Measurements from ENCODE around the gene ZP1. TPM values are rescaled to one million over a fixed set of nuclear protein-coding genes. Genes with fewer than 3 reads are reported as not detected.
A peak's percentile ranks its signal among the peaks of the same experiment; 100 is the strongest.

ZP1 gene
- polyA plus RNA-seq, 1 donor: 0.07 TPM

DNA sequence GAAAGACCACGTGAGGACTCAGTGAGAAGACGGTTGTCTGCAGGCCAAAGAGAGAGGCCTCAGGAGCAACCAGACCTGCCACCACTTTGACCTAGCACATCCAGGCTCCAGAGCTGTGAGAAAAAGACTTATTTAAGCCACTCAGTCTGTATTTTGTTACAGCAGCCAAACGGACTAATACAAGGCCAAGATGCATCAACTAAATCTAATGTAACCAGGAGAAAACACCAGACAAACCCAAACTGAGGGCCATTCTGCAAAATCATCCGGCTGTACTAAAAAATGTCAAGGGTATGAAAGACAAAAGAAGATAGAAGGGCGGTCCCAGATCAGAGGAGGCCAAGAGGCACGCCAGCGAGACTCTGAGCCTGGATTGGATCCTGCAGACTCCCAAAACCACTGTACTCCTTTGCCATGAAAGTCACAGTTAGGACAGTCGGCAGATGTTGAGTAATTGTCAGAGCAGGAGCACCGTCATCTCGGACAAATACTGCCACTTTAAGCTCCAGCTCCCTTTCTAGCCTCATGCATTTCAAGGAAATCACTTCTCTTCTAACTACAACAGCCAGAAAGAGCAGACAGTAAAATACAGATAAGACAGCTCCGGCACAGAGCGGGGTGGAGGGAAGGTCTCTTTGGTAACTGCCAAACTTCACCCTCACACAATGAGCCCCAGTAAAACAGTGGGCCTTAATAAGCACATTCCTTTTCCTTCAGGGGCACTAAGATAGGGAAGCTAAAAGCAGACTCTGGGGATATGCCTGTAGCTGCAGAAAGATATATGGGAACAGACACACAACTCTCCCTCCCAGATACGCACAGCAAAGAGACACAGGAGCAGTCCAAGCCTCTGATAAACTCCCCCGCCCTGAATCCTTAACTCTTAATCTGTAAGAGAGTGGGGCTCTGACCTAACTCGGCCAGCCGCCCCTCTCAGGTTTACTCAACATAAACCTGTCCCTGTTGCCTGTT, 3.5 kb upstream of the ZP1 start:
- Histone ChIP-seq H3K27me3 (ENCODE audit: control insufficient read depth, insufficient read depth, low read length) (no peaks in the 10 kb centered on the region), H3K9me3 (ENCODE audit: control insufficient read depth, low read depth, low read length) (no peaks in the 10 kb centered on the region), H3K36me3 (ENCODE audit: control insufficient read depth, insufficient read depth, low read length) (no peaks in the 10 kb centered on the region), H3K27ac (ENCODE audit: low read length) (no peak overlapping the region), H3K4me1 (ENCODE audit: control insufficient read depth, insufficient read depth, low read length) (no peaks in the 10 kb centered on the region), H3K4me3 (ENCODE audit: low read length) (no peak overlapping the region)
- no peak for DNase-seq
- 100% methylated on average over 1 of the region's 16 CpGs for WGBS (ENCODE audit: insufficient coverage, low lambda C conversion rate)

DNA sequence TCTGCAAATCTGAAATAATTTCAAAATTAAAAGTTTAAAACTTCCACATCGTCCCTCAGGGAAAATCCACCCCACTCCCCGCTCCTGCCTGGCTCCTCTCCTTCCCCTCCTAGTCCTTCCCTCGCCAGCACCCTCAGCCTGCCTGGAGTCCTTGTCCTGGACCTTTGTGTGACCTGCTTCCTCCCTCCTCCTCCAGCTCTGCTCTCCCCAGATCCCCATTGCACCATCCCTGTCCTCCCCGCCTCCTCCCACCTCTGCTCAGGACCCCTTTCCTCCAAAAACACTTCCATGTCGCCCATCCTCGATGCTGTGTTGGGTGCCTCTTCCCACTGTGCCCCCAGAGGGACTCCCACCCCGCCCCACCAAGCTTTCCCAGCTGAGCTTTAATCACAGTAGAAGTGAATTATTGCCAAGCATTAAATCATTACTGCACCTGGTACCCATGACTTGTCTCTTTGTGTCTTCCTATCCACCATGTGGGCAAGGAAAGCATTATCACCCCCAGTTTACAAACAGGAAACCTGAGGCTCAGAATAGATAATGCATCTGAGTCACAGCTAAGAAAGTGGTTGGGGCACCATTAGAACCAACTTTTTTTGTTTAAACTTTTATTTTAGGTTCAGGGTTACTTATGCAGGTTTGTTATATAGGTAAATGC, 2.4 kb upstream of the ZP1 start:
- H3K4me3 ChIP-seq (ENCODE audit: low read length): no peak overlapping the region
- WGBS (ENCODE audit: insufficient coverage, low lambda C conversion rate): 83% methylated on average over 2 of the region's 7 CpGs
- H3K4me1 ChIP-seq (ENCODE audit: control insufficient read depth, insufficient read depth, low read length): no peaks in the 10 kb centered on the region
- H3K36me3 ChIP-seq (ENCODE audit: control insufficient read depth, insufficient read depth, low read length): no peaks in the 10 kb centered on the region
- H3K27me3 ChIP-seq (ENCODE audit: control insufficient read depth, insufficient read depth, low read length): no peaks in the 10 kb centered on the region
- no peak overlapping the region for H3K27ac ChIP-seq (ENCODE audit: low read length)
- DNase-seq: no peak
- no peaks in the 10 kb centered on the region for H3K9me3 ChIP-seq (ENCODE audit: control insufficient read depth, low read depth, low read length)

DNA sequence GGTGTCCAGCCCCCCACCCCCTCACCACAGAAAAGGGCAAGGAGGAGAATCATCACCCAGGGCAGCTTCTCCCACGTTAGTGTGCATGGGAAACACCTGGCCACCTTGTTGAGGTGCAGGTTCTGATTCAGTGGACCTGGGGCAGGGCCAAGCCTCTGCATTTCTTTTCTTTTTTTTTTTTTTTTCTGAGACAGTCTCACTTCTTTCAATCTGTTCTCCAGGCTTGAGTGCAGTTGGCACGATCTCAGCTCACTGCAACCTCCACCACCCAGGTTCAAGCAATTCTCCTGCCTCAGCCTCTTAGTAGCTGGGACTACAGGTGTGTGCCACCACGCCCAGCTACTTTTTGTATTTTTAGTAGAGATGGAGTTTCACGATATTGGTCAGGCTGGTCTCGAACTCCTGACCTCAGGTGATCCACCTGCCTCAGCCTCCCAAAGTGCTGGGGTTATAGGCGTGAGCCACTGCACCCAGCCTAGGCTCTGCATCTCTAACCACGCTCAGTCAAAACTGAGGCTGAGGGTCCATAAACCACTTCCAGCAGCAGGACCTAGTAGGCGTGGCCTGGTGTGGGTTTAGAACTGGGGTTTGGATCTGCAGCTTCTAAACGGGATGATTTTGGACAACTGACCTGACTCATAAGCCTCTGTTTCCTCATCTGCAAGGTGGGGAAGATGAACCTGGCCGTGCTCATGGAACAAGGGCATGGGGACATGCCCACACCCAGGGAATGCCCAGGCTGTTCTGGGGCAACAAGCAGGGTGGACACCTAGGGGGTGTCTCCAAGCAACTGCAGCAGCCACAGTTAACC, 734 bp downstream of the ZP1 start:
- Histone ChIP-seq H3K4me1 (ENCODE audit: control insufficient read depth, insufficient read depth, low read length) (no peaks in the 10 kb centered on the region), H3K27me3 (ENCODE audit: control insufficient read depth, insufficient read depth, low read length) (no peaks in the 10 kb centered on the region), H3K9me3 (ENCODE audit: control insufficient read depth, low read depth, low read length) (no peaks in the 10 kb centered on the region), H3K4me3 (ENCODE audit: low read length) (no peak overlapping the region), H3K36me3 (ENCODE audit: control insufficient read depth, insufficient read depth, low read length) (no peaks in the 10 kb centered on the region), H3K27ac (ENCODE audit: low read length) (no peak overlapping the region)
- WGBS (ENCODE audit: insufficient coverage, low lambda C conversion rate): no CpG with 5 or more reads among the region's 10 CpGs
- no peak for DNase-seq

DNA sequence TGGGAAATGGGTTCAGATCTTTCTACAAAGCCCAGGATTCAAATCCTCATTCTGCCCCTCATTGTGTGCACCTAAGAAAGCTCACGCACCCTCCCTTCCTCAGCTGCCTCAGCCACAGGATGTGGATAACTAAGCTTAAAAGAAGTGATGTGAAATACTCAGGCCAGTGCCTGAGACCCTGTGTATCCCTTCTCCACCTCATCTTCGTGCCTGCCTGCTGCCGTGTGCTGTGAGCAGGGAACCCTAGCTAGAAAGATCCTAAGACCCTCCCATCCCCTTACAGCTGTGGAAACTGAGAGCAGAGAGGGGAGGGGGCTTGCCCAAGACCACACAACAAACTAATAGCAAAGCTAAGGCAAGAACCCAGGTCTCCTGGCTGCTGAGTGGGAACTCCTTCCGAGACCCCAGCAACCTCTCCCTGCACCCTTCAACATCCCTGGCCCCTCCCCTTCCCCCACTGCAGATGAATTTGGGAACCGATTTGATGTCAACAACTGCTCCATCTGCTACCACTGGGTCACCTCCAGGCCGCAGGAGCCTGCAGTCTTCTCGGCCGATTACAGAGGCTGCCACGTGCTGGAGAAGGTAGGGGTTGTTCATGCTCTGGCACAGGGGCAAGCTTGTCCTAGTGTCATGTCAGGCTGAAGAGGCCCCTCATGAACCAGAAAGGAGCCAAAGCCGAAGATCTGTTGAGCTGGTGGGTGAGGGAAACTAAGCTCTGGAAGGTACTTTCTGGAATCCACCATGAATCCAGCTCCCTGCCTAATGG, 1.5 kb downstream of the ZP1 start:
- H3K9me3 ChIP-seq (ENCODE audit: control insufficient read depth, low read depth, low read length): no peaks in the 10 kb centered on the region
- H3K27ac ChIP-seq (ENCODE audit: low read length): no peak overlapping the region
- DNase-seq: no peak
- no peaks in the 10 kb centered on the region for H3K36me3 ChIP-seq (ENCODE audit: control insufficient read depth, insufficient read depth, low read length)
- H3K4me3 ChIP-seq (ENCODE audit: low read length): no peak overlapping the region
- no CpG with 5 or more reads among the region's 10 CpGs for WGBS (ENCODE audit: insufficient coverage, low lambda C conversion rate)
- H3K27me3 ChIP-seq (ENCODE audit: control insufficient read depth, insufficient read depth, low read length): no peaks in the 10 kb centered on the region
- no peaks in the 10 kb centered on the region for H3K4me1 ChIP-seq (ENCODE audit: control insufficient read depth, insufficient read depth, low read length)

DNA sequence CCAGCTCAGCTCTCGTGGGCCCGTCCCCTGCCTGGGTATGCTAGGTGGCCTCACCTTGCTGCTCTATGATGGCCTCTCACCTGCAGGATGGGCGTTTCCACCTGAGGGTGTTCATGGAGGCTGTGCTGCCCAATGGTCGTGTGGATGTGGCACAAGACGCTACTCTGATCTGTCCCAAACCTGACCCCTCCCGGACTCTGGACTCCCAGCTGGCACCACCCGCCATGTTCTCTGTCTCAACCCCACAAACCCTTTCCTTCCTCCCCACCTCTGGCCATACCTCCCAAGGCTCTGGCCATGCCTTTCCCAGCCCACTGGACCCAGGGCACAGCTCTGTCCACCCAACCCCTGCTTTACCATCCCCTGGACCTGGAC, 2.1 kb downstream of the ZP1 start:
- H3K27me3 ChIP-seq (ENCODE audit: control insufficient read depth, insufficient read depth, low read length): no peaks in the 10 kb centered on the region
- no CpG with 5 or more reads among the region's 7 CpGs for WGBS (ENCODE audit: insufficient coverage, low lambda C conversion rate)
- DNase-seq: no peak
- H3K27ac ChIP-seq (ENCODE audit: low read length): no peak overlapping the region
- H3K9me3 ChIP-seq (ENCODE audit: control insufficient read depth, low read depth, low read length): no peaks in the 10 kb centered on the region
- H3K36me3 ChIP-seq (ENCODE audit: control insufficient read depth, insufficient read depth, low read length): no peaks in the 10 kb centered on the region
- no peaks in the 10 kb centered on the region for H3K4me1 ChIP-seq (ENCODE audit: control insufficient read depth, insufficient read depth, low read length)
- H3K4me3 ChIP-seq (ENCODE audit: low read length): no peak overlapping the region

DNA sequence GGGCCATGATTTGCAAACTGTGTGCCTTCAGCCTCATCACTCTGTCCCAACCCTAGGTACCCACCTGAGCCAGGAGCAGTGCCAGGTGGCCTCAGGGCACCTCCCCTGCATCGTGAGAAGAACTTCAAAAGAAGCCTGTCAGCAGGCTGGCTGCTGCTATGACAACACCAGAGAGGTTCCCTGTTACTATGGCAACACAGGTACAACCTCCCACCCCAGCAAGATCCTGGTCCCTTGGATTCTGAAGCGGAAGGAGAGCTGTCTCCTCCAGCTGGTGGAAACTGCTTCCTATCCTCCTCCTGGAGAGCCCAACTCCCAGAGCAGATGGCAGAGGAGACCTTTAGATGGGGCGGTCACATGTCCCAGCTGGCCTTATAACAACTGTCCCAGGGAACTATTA, 2.9 kb downstream of the ZP1 start:
- Histone ChIP-seq H3K36me3 (ENCODE audit: control insufficient read depth, insufficient read depth, low read length) (no peaks in the 10 kb centered on the region), H3K9me3 (ENCODE audit: control insufficient read depth, low read depth, low read length) (no peaks in the 10 kb centered on the region), H3K27ac (ENCODE audit: low read length) (no peak overlapping the region), H3K27me3 (ENCODE audit: control insufficient read depth, insufficient read depth, low read length) (no peaks in the 10 kb centered on the region), H3K4me3 (ENCODE audit: low read length) (no peak overlapping the region), H3K4me1 (ENCODE audit: control insufficient read depth, insufficient read depth, low read length) (peaks cover 4% of the 10 kb centered on the region)
- WGBS (ENCODE audit: insufficient coverage, low lambda C conversion rate): no CpG with 5 or more reads among the region's 3 CpGs
- peak in 1 of 2 donors; percentile 48 for DNase-seq

DNA sequence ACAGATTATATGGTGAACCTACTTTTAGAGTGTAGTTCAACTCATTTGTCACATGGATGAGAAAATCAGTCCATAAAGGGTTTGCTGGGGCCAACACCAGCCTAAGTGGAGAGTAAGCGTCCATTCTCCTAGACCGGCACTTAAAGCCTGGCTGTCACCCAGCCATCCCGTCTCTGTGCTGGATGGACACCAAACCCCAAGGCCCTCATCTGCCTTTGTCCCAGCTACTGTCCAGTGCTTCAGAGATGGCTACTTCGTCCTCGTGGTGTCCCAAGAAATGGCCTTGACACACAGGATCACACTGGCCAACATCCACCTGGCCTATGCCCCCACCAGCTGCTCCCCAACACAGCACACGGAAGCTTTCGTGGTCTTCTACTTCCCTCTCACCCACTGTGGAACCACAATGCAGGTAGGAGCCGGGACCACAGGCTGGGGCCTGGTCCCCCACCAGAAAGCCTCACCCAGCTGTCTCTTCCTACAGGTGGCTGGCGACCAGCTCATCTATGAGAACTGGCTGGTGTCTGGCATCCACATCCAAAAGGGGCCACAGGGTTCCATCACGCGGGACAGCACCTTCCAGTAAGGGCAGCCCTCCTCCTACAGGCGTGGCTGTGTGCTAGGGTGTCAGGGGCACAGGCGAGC, 3.5 kb downstream of the ZP1 start:
- H3K4me1 ChIP-seq (ENCODE audit: control insufficient read depth, insufficient read depth, low read length): peaks cover 8% of the 10 kb centered on the region
- no peak for DNase-seq
- H3K27me3 ChIP-seq (ENCODE audit: control insufficient read depth, insufficient read depth, low read length): no peaks in the 10 kb centered on the region
- no peaks in the 10 kb centered on the region for H3K36me3 ChIP-seq (ENCODE audit: control insufficient read depth, insufficient read depth, low read length)
- H3K9me3 ChIP-seq (ENCODE audit: control insufficient read depth, low read depth, low read length): no peaks in the 10 kb centered on the region
- no CpG with 5 or more reads among the region's 13 CpGs for WGBS (ENCODE audit: insufficient coverage, low lambda C conversion rate)
- no peak overlapping the region for H3K27ac ChIP-seq (ENCODE audit: low read length)
- no peak overlapping the region for H3K4me3 ChIP-seq (ENCODE audit: low read length)

DNA sequence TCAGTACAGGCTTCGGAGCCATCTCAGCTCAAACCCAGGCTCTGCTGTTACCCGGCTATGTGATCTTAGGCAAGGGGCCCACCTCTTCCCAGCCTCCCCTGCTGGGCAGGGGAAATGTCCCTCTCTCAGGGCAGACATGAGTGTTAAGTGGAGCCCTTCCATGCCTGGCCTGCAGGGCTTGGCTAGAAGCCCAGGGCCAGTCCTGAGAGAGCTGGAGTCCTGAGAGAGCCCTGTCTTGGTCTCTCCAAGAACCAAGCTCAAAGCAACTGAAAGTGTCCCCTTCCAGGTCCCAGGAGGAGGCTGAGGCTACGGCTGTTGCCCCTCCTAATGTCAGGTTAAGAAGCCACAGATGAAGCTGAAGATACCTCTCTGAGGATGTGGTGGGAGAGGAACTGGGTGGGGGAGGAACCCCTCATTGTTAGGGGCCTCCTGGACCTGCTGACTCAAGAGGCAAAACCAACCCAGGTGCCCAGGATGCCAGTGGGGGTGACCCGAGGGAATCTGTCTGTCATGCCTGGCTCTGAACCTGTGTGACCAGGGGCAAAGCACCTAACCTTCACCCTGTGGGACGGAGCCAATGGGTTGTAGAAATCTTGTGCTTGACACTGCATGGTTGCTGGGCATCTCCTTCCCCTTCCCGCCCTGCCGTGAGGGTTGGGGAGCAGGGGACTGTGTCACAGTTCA, 4.2 kb downstream of the ZP1 start:
- WGBS (ENCODE audit: insufficient coverage, low lambda C conversion rate): no CpG with 5 or more reads among the region's 7 CpGs
- Histone ChIP-seq H3K4me1 (ENCODE audit: control insufficient read depth, insufficient read depth, low read length) (peaks cover 8% of the 10 kb centered on the region), H3K27ac (ENCODE audit: low read length) (no peak overlapping the region), H3K4me3 (ENCODE audit: low read length) (no peak overlapping the region), H3K36me3 (ENCODE audit: control insufficient read depth, insufficient read depth, low read length) (no peaks in the 10 kb centered on the region), H3K9me3 (ENCODE audit: control insufficient read depth, low read depth, low read length) (no peaks in the 10 kb centered on the region), H3K27me3 (ENCODE audit: control insufficient read depth, insufficient read depth, low read length) (no peaks in the 10 kb centered on the region)
- DNase-seq: no peak

All from large intestine (tissue), 3 donors.